SJSA1 (cell line): ENCODE data around the gene MAD1L1. TPM values are rescaled to one million over a fixed set of nuclear protein-coding genes. Genes with fewer than 3 reads are reported as not detected.

Experiments
- DNase-seq, 2 experiments: peaks; one replicate each; pipeline ENCODE4 v3.0.0-alpha.2; 2015 to 2020; ENCODE audit warnings: low spot score in 2 of 2, low read depth in 1 of 2
- H3K27ac ChIP-seq: fragments of 250-450 bp; sonication (Bioruptor Pico); 2 replicates; pipeline ENCODE4 v1.5.1; 2020; ENCODE audit warnings: mild to moderate bottlenecking, moderate library complexity
- H3K27me3 ChIP-seq: fragments of 250-450 bp; sonication (Bioruptor Pico); replicated peaks from 2 replicates; pipeline ENCODE4 v1.5.1; 2020; ENCODE audit warnings: mild to moderate bottlenecking, moderate library complexity
- H3K36me3 ChIP-seq: fragments of 250-450 bp; sonication (Bioruptor Pico); 2 replicates; pipeline ENCODE4 v1.5.1; 2020; ENCODE audit warnings: mild to moderate bottlenecking
- H3K4me1 ChIP-seq: fragments of 250-450 bp; sonication (Bioruptor Pico); replicated peaks from 2 replicates; pipeline ENCODE4 v1.6.1; 2021; ENCODE audit warnings: mild to moderate bottlenecking
- H3K4me3 ChIP-seq: fragments of 250-450 bp; sonication (Bioruptor Pico); 2 replicates; pipeline ENCODE4 v1.5.1; 2020; ENCODE audit warnings: mild to moderate bottlenecking
- H3K9me3 ChIP-seq: fragments of 250-450 bp; sonication (Bioruptor Pico); replicated peaks from 2 replicates; pipeline ENCODE4 v1.5.1; 2020; ENCODE audit warnings: mild to moderate bottlenecking
- total RNA-seq: library from RNA; depleted of rRNA; stranded (reverse); fragments of >200 nt; shearing (Covaris generic); gene quantifications from 2 replicates; pipeline ENCODE4 v1.2.3, GENCODE V29; 2014

MAD1L1 gene
- total RNA-seq, 1 experiment from 2014 or later: 44.0 TPM

- Histone ChIP-seq H3K4me1 (peaks cover 10% of the 10 kb centered on the region), H3K27me3 (no peaks in the 10 kb centered on the region), H3K4me3 (no peak overlapping the region), H3K36me3 (no peaks in the 10 kb centered on the region), H3K9me3 (no peaks in the 10 kb centered on the region), H3K27ac (no peak overlapping the region)
- DNase-seq: no peak
Observed at GRCh38 chr7:1939434-1940401, 293.0 kb downstream of the MAD1L1 start.

DNA sequence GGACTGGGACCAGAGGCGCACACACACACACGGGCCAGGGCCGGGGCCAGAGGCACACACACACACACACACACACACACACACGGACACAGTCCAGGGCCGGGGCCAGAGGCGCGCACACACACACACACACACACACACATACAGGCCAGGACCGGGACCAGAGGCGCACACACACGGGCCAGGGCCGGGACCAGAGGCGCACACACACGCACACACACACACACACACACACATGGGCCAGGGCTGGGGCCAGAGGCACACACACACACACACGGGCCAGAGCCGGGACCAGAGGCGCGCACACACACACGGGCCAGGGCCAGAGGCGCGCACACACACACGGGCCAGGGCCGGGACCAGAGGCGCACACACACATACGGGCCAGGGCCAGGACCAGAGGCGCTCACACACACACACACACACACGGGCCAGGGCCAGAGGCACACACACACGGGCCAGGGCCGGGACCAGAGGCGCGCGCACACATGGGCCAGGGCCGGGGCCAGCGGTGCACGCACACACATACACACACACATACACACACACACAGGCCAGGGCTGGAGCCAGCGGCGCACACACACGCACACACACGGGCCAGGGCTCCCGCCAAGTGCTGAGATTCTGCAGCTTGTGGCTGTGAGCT is 293.8 kb downstream of the MAD1L1 start:
- Histone ChIP-seq H3K27ac (no peak overlapping the region), H3K4me1 (peaks cover 10% of the 10 kb centered on the region), H3K9me3 (no peaks in the 10 kb centered on the region)

GRCh38 chr7:1937252-1937605 is 295.5 kb downstream of the MAD1L1 start:
- Histone ChIP-seq H3K27ac (no peak overlapping the region), H3K4me3 (no peak overlapping the region), H3K4me1 (peaks cover 10% of the 10 kb centered on the region), H3K27me3 (no peaks in the 10 kb centered on the region), H3K9me3 (no peaks in the 10 kb centered on the region), H3K36me3 (no peaks in the 10 kb centered on the region)
- DNase-seq: no peak

More for the DNA sequence above, 293.8 kb downstream of the MAD1L1 start:
- no peak overlapping the region for H3K4me3 ChIP-seq
- H3K27me3 ChIP-seq: no peaks in the 10 kb centered on the region
- H3K36me3 ChIP-seq: no peaks in the 10 kb centered on the region
- no peak for DNase-seq

DNA sequence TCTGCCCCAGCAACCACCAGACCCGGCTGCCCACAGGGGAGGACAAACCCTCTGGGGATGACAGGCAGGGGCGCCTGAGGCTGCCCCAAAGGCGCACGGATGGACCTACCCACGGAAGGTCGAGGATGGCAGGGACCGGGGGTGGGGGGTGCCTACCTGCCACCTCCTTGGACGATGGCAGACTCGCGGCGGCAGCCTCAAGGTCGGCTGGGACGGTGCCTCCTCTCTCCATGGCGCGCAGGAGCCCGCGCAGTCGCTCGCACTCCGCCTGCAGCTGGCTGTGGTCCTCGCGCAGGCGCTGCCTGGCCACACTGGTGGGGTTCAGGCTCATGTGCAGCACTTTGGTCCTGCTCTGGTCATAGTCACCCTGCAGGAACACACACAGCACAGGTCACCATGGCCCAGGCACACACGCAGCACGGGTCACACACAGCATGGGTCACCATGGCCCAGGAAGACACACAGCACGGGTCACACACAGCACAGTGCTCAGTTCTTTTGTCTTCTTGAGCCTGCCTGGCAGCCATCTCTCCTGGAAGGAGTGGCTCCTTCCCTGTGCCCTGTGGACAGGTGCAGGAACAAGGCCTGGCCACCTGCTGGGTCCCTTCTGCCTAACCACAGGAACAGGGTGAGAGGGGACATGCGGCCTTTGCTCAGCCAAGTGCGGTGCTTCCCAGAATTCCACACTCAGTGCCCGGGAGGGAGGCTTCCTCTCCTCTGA is 296.1 kb downstream of the MAD1L1 start:
- H3K4me1 ChIP-seq: peaks cover 10% of the 10 kb centered on the region
- H3K27ac ChIP-seq: no peak overlapping the region
- DNase-seq: no peak
- no peaks in the 10 kb centered on the region for H3K9me3 ChIP-seq
- H3K36me3 ChIP-seq: no peaks in the 10 kb centered on the region
- H3K4me3 ChIP-seq: no peak overlapping the region
- no peaks in the 10 kb centered on the region for H3K27me3 ChIP-seq

GRCh38 chr7:1936006-1936310 is 296.8 kb downstream of the MAD1L1 start:
- Histone ChIP-seq H3K27ac (no peak overlapping the region), H3K4me1 (peaks cover 10% of the 10 kb centered on the region), H3K9me3 (no peaks in the 10 kb centered on the region), H3K4me3 (no peak overlapping the region), H3K36me3 (no peaks in the 10 kb centered on the region), H3K27me3 (no peaks in the 10 kb centered on the region)
- DNase-seq: no peak

DNA sequence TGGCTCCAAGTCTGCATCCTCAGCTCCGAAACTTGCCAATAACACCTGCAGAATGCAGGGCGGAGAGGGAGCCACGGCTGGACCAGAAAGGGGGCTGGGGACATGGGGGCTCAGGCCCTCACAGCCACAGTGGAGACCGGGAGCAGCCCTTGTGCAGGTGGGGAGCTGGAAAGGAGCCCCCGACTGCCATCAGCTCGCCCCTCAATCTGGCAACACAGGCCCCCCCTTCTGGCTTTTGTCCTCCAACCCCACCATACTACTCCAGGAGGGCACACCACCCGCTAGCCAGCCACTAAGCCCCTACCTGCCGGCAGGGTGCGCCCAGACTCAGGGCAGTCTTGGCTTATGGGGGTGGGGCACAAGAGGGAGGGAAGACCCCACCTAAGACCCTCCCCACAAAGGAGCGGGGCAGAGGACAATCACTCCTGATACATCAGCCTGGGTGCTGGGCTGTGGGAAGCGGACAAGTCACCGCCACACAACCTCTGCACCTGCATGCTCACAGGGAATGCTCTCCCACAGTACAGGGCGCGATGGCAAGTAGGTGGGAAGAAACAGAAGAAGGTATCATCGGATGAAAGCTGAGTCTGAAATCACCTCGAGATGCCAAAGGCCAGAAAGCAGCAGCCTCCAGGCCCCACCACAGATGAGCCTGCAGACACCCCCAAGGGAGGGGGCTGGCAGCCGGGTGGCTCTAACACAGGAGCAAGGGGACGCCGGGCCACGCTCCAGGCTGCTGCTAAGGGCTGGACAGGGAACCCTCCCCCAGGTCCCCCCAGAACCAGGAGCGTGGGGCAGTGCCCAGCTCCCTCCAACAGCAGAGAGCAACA is 297.4 kb downstream of the MAD1L1 start:
- Histone ChIP-seq H3K9me3 (no peaks in the 10 kb centered on the region), H3K27me3 (no peaks in the 10 kb centered on the region), H3K4me1 (peaks cover 6% of the 10 kb centered on the region), H3K36me3 (no peaks in the 10 kb centered on the region), H3K4me3 (no peak overlapping the region), H3K27ac (no peak overlapping the region)
- no peak for DNase-seq

DNA sequence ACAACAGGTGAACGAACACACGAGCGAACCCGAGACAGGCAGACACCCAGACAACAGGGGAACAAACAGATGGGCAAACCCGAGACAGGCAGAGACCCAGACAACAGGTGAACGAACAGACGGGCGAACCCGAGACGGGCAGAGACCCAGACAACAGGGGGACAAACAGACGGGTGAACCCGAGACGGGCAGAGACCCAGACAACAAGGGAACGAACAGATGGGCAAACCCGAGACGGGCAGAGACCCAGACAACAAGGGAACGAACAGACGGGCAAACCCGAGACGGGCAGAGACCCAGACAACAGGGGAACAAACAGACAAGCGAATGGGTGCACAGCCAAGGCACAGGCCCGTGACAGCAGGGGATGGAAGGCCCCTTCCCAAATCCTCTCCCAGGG is 298.0 kb downstream of the MAD1L1 start:
- H3K9me3 ChIP-seq: no peaks in the 10 kb centered on the region
- H3K27ac ChIP-seq: no peak overlapping the region
- no peak overlapping the region for H3K4me3 ChIP-seq
- H3K4me1 ChIP-seq: peaks cover under 1% of the 10 kb centered on the region; the same call in 1 of the 2 replicates
- DNase-seq: no peak
- H3K27me3 ChIP-seq: no peaks in the 10 kb centered on the region
- no peaks in the 10 kb centered on the region for H3K36me3 ChIP-seq

GRCh38 chr7:1934017-1934416 is 298.7 kb downstream of the MAD1L1 start:
- Histone ChIP-seq H3K9me3 (no peaks in the 10 kb centered on the region), H3K4me1 (no peaks in the 10 kb centered on the region), H3K4me3 (no peak overlapping the region), H3K27me3 (no peaks in the 10 kb centered on the region), H3K27ac (no peak overlapping the region), H3K36me3 (no peaks in the 10 kb centered on the region)
- no peak for DNase-seq

DNA sequence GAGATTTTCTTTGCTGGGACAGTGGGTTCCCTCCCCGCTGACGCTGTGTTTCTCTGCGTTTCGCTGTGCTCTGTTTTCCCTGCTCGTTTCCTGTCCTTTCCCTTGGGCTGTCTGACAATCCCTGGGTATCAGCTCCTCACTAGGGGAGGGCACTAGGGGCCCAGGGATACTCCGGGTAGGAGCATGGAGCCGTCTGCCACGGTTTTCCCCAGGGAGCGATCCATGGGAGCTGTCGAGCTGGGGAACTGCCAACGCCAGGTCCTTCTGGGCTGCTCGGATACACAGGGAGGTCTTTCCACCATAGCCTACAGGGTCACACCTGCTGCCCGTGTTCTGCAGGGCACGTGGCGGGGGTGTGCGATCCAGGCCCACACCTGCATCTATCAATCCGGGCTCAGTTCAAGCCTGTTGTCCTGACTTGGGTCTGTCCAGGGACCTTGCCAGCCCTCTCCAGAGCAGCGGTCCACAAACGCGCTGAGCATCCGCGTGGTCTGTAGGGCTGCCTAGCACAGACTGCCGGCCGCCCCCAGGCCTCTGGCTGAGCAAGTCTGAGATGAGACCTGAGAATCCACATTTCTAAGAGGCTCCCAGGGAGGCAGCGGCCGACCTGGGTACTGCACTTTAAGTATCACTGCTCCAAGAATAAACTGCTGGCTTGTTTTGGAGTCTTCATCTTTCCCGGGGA is 299.5 kb downstream of the MAD1L1 start:
- H3K27me3 ChIP-seq: no peaks in the 10 kb centered on the region

GRCh38 chr7:1931951-1932270 is 300.8 kb downstream of the MAD1L1 start:
- H3K4me1 ChIP-seq: no peaks in the 10 kb centered on the region
- H3K4me3 ChIP-seq: no peak overlapping the region
- H3K27ac ChIP-seq: no peak overlapping the region
- DNase-seq: no peak
- no peaks in the 10 kb centered on the region for H3K27me3 ChIP-seq
- no peaks in the 10 kb centered on the region for H3K36me3 ChIP-seq
- no peaks in the 10 kb centered on the region for H3K9me3 ChIP-seq

More for the DNA sequence above, 299.5 kb downstream of the MAD1L1 start:
- Histone ChIP-seq H3K4me3 (no peak overlapping the region), H3K4me1 (no peaks in the 10 kb centered on the region), H3K36me3 (no peaks in the 10 kb centered on the region), H3K27ac (no peak overlapping the region), H3K9me3 (no peaks in the 10 kb centered on the region)
- DNase-seq: no peak

- Histone ChIP-seq H3K9me3 (no peaks in the 10 kb centered on the region), H3K27ac (no peak overlapping the region), H3K27me3 (no peaks in the 10 kb centered on the region), H3K36me3 (no peaks in the 10 kb centered on the region), H3K4me3 (no peak overlapping the region), H3K4me1 (no peaks in the 10 kb centered on the region)
- DNase-seq: no peak
Observed at GRCh38 chr7:1931256-1931950, 301.3 kb downstream of the MAD1L1 start.

DNA sequence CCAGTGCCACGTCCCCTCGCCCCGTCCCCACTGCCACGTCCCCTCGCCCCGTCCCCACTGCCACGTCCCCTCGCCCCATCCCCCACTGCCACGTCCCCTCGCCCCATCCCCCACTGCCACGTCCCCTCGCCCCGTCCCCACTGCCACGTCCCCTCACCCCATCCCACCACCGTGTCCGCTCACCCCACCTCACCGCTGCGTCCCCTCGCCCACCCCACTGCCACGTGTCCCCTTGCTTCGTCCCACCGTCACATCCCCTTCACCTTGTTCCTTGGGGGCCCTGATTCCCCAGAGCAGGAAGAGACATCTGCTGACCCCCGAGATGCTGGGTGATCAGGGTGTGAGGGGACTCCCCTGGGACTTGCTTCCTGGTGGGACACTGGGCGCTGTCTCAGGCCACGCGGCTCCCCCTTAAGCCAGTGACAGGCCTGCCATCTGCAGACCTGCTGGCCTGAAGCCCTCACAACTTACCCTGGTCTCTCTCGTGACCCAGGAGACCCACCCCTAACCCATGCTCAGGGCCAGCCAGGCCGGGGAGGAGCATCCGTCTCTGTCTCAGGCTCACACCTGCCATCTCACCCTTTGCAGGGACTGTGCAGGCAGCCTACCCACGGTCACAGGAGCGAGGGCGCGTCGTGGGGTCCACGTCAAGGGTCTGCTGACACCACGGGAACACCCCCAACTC is 302.2 kb downstream of the MAD1L1 start:
- no peak overlapping the region for H3K27ac ChIP-seq
- H3K36me3 ChIP-seq: no peaks in the 10 kb centered on the region
- no peaks in the 10 kb centered on the region for H3K27me3 ChIP-seq
- no peaks in the 10 kb centered on the region for H3K9me3 ChIP-seq
- DNase-seq: no peak
- H3K4me3 ChIP-seq: no peak overlapping the region
- H3K4me1 ChIP-seq: no peaks in the 10 kb centered on the region
